Caco-2 (cell line): ENCODE data around the gene ZMYND15. TPM values are rescaled to one million over a fixed set of nuclear protein-coding genes. Genes with fewer than 3 reads are reported as not detected.
"Not testable (repeated sequence)": the region's sequence is repeated elsewhere in the genome, so short reads cannot be mapped to it uniquely, and the experiment has no call there.

ENCODE experiments used
- Bru-seq: library from RNA; stranded (reverse); fragments of 400-500 nt; gene quantifications from one replicate; lab custom pipeline; 2021; lab: Mats Ljungman, UMichigan
- BruChase-seq, 2 experiments: library from RNA; stranded (reverse); fragments of 400-500 nt; gene quantifications; one replicate each; lab custom pipeline; 2021; lab: Mats Ljungman, UMichigan
- BruUV-seq: library from RNA; stranded (reverse); fragments of 400-500 nt; replicated peaks from 2 replicates; lab custom pipeline; 2021; lab: Mats Ljungman, UMichigan
- CTCF ChIA-PET: fragments of 300-600 bp; sonication (Branson Sonifier 250); formaldehyde crosslinking; loops from one replicate; lab custom pipeline; 2022; ENCODE audit warnings: antibody characterized with exemption; lab: Charles Lee
- POLR2A ChIA-PET: fragments of 300-600 bp; sonication (Branson Sonifier 250); formaldehyde crosslinking; loops from one replicate; lab custom pipeline; 2022; ENCODE audit warnings: antibody characterized with exemption; lab: Charles Lee
- DNase-seq, 2 experiments: peaks; one replicate each; pipeline versions ENCODE4 v3.0.0 to v3.0.0-alpha.2; 2020 to 2022
- H3K27me3 ChIP-seq: replicated peaks from 2 replicates; pipeline ENCODE4 v1.6.0; 2011; ENCODE audit warnings: low read length; ENCODE audit not compliant: control insufficient read depth, insufficient read depth
- H3K36me3 ChIP-seq: 2 replicates; pipeline ENCODE4 v1.5.1; 2011; ENCODE audit warnings: low read length; ENCODE audit not compliant: control insufficient read depth, insufficient read depth
- H3K4me1 ChIP-seq: fragments of 250-450 bp; sonication (Bioruptor Pico); 2 replicates; pipeline ENCODE4 v1.5.1; 2020; ENCODE audit warnings: mild to moderate bottlenecking
- H3K4me3 ChIP-seq: 2 replicates; pipeline ENCODE4 v1.5.1; 2011; ENCODE audit warnings: low read depth, mild to moderate bottlenecking, control low read depth, low read length
- H3K9me3 ChIP-seq: fragments of 250-450 bp; sonication (Bioruptor Pico); 2 replicates; pipeline ENCODE4 v1.5.1; 2020; ENCODE audit warnings: mild to moderate bottlenecking, moderate library complexity
- H3K27ac Mint-ChIP-seq: one replicate; pipeline ENCODE4 v1.8.0; 2022; ENCODE audit warnings: mixed read lengths; ENCODE audit not compliant: unreplicated experiment
- H3K27me3 Mint-ChIP-seq: one replicate; pipeline ENCODE4 v1.8.0; 2022; ENCODE audit warnings: mixed read lengths; ENCODE audit not compliant: insufficient read depth, unreplicated experiment
- H3K36me3 Mint-ChIP-seq: one replicate; pipeline ENCODE4 v1.8.0; 2022; ENCODE audit warnings: mild to moderate bottlenecking, mixed read lengths; ENCODE audit not compliant: insufficient read depth, unreplicated experiment
- H3K4me1 Mint-ChIP-seq: one replicate; pipeline ENCODE4 v1.8.0; 2022; ENCODE audit warnings: low read depth, mixed read lengths; ENCODE audit not compliant: unreplicated experiment
- H3K4me3 Mint-ChIP-seq: one replicate; pipeline ENCODE4 v1.8.0; 2022; ENCODE audit warnings: mild to moderate bottlenecking, moderate library complexity, mixed read lengths; ENCODE audit not compliant: unreplicated experiment
- H3K9me3 Mint-ChIP-seq: one replicate; pipeline ENCODE4 v1.8.0; 2022; ENCODE audit warnings: mixed read lengths; ENCODE audit not compliant: unreplicated experiment
- CTCF ChIP-seq, 2 experiments: fragments of 200-600 bp in 1 of 2; IDR thresholded peaks; 1 replicate in 1 of 2; 2 replicates in 1 of 2; pipeline versions ENCODE4 v1.5.1 to v1.8.0; 2011 to 2022; ENCODE audit warnings: antibody characterized with exemption in 1 of 2, control low read depth in 1 of 2, inconsistent platforms in 1 of 2, low read depth in 1 of 2, low read length in 1 of 2, mild to moderate bottlenecking in 1 of 2, moderate library complexity in 1 of 2; ENCODE audit not compliant: insufficient read depth in 1 of 2, severe bottlenecking in 1 of 2, unreplicated experiment in 1 of 2
- intact Hi-C: fragments of 100-400 bp; cut with micrococcal nuclease; formaldehyde crosslinking; loops from one replicate; pipeline ENCODE4 v1.10.0; 2022; ENCODE audit not compliant: unreplicated experiment
- long read RNA-seq: library from polyadenylated mRNA; stranded (forward); transcript quantifications from one replicate; pipeline ENCODE4 v2.0.0, GENCODE V29; 2022
- total RNA-seq: library from RNA; stranded (reverse); gene quantifications from 2 replicates; pipeline ENCODE4 v1.2.3, GENCODE V29; 2022

ZMYND15 gene
- 2.2 and 3.5 TPM in 2 replicates for total RNA-seq
- Bru-seq, nascent RNA = percentile 40 among the genes with signal in this experiment
- percentile 39 among the genes with signal in this experiment for BruChase-seq, experiment 1, labeled RNA remaining after a 2-hour chase
- BruChase-seq, experiment 2, labeled RNA remaining after a 6-hour chase = percentile 34 among the genes with signal in this experiment
- long read RNA-seq, partial matches to known transcripts = 0 of 1 reads
- long read RNA-seq, other reads (novel, unspliced or antisense) = 1 of 1 reads

DNA sequence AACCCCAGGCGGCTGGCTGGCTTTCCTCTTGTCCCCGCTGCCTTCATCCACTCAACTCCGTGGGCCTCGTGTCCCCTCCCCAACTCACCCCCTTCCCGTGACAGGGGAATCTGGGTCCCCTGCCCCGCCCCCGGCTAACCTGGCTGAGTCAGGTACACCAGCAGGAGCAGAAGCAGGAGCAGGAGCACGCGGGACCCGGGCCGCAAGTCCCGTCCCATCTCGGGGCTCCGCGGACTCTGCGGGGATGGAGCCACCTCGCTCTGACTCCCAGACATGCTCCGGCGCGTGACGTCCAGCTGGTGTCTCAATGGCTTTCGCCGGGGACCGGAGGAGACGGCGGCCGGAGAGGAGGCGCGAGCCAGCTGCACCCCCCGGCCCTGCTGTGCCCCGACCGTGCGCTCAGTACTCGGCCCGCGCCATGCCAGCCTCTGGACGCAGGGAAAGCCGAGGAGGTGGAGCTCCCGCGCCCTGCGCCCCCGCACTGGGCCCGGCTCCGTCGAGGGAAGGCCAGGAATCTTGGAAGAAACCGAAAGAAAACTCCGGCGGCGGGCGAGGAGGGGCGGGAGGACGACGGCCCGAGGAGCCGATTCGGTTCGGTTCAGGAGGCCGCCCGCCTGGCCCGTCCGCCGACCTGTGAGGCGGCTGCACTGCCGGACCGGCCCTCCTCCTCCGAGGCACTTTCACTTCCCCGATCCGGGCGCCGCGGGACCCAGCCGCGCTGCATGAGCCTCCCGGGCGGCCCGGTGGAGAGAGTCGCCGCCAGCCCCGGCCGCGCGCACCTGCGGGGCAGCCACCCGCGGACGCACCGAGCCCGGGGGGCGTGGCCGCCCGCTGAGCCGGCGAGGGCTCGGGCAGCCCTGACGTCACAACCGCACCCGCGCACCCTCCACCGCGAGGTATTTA, at the start of gene ZMYND15, which contains the start of gene CXCL16:
TSS of gene ZMYND15 (plus strand) at position 712 of the 903 bp plus-strand sequence. CDS start 716 bp downstream, outside the sequence.
TSS of gene CXCL16 (minus strand) at position 807 of the 903 bp plus-strand sequence. CDS start at position 218, 589 bp downstream.
- no peaks in the 10 kb centered on the region for H3K4me1 ChIP-seq
- H3K4me3 Mint-ChIP-seq = peak within 1 kb of the TSS; percentile 93
- H3K36me3 ChIP-seq = no peaks in the 10 kb centered on the region
- intact Hi-C loops = no loop called here
- BruUV-seq = no TSS peak
- CTCF ChIA-PET = interaction anchor here (1.0 to 1.4 kb wide), 2 partner anchors 29 to 50 kb away, joined by 3 to 13 read pairs; partner anchors contain the start of gene GLTPD2
- peak within 1 kb of the TSS; percentile 71 for H3K4me3 ChIP-seq
- peak; percentile 56 to 61 for DNase-seq
- no peaks in the 10 kb centered on the region for H3K27me3 ChIP-seq
- H3K9me3 ChIP-seq = no peaks in the 10 kb centered on the region
- peaks cover 14% of the 10 kb centered on the region for H3K36me3 Mint-ChIP-seq
- H3K27ac Mint-ChIP-seq = peak within 1 kb of the TSS; percentile 90
- peaks cover 8% of the 10 kb centered on the region for H3K4me1 Mint-ChIP-seq
- H3K27me3 Mint-ChIP-seq = no peaks in the 10 kb centered on the region
- POLR2A ChIA-PET = interaction anchor here (1.4 kb wide), 1 partner anchor 51 kb away, joined by 4 read pairs; no protein-coding TSS in a partner anchor
- no peak for TF ChIP-seq CTCF (IDR thresholded peaks at IDR 0.05; ENCODE audit: insufficient read depth in 1 of 2, low read depth in 1 of 2, low read length in 1 of 2, severe bottlenecking in 1 of 2, unreplicated experiment in 1 of 2)
- no peaks in the 10 kb centered on the region for H3K9me3 Mint-ChIP-seq

- BruUV-seq, POLR2A ChIA-PET, H3K4me3 Mint-ChIP-seq, DNase-seq, H3K4me1 ChIP-seq, H3K36me3 ChIP-seq, H3K27me3 ChIP-seq, H3K27ac Mint-ChIP-seq, H3K4me1 Mint-ChIP-seq, H3K9me3 Mint-ChIP-seq, H3K9me3 ChIP-seq, H3K4me3 ChIP-seq, CTCF ChIA-PET, H3K27me3 Mint-ChIP-seq: not testable (repeated sequence)
- peaks cover 46% of the 10 kb centered on the region for H3K36me3 Mint-ChIP-seq
- intact Hi-C loops = loop anchor here (10.0 kb wide), 1 partner anchor 125 kb away; the partner anchor contains the start of gene GGT6
Observed at GRCh38 chr17:4689872-4690271, 49.8 kb upstream of the ZMYND15 start.

GRCh38 chr17:4690745-4691144, 48.9 kb upstream of the ZMYND15 start:
- Mint-ChIP-seq H3K36me3 (peaks cover 42% of the 10 kb centered on the region), H3K27ac (no peak overlapping the region), H3K4me1 (no peaks in the 10 kb centered on the region), H3K9me3 (no peaks in the 10 kb centered on the region), H3K4me3 (no peak overlapping the region), H3K27me3 (no peaks in the 10 kb centered on the region)
- intact Hi-C loops = loop anchor here (10.0 kb wide), 1 partner anchor 126 kb away; the partner anchor contains the start of gene GGT6
- no peaks in the 10 kb centered on the region for H3K27me3 ChIP-seq
- ChIA-PET CTCF (no interaction called here), POLR2A (no interaction called here)
- BruUV-seq = no TSS peak
- no peaks in the 10 kb centered on the region for H3K4me1 ChIP-seq
- no peak overlapping the region for H3K4me3 ChIP-seq
- no peak for TF ChIP-seq CTCF (IDR thresholded peaks at IDR 0.05; ENCODE audit: insufficient read depth in 1 of 2, low read depth in 1 of 2, low read length in 1 of 2, severe bottlenecking in 1 of 2, unreplicated experiment in 1 of 2)
- no peaks in the 10 kb centered on the region for H3K9me3 ChIP-seq
- DNase-seq = no peak
- H3K36me3 ChIP-seq = no peaks in the 10 kb centered on the region; the same call in 1 of the 2 replicates
